HG03432 (cell line): ENCODE data around the gene MLKL.

Experiments used
- ATAC-seq: cut with Tn5 transposase; IDR thresholded peaks from one replicate; pipeline ENCODE4 v1.9.1; 2021; ENCODE audit warnings: mild to moderate bottlenecking, moderate library complexity; ENCODE audit not compliant: unreplicated experiment

Gene MLKL

GRCh38 chr16:74652249-74652648, 48.4 kb downstream of the MLKL start:
- no peak for ATAC-seq

DNA sequence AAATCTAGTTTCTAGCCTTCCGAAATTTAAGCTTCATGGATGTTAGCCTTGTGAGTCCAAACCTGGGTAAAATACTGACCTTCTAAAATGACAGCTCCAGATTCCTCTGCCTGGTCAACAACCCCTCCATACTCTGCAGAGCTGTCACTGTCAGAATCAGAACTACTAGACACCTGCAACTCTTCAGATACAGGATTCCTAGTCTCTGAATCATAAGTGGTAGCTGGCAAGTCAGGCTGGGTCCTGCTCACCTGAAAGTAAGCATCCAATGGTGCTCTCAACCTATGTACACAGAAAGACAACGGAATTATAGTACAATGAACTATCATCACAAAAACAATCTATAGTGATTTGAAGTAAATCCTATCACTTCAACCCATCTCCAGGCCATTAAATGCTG, 48.8 kb downstream of the MLKL start:
- no peak for ATAC-seq

- no peak for ATAC-seq
These were observed 49.6 kb downstream of the MLKL start for GRCh38 chr16:74650966-74651567.

DNA sequence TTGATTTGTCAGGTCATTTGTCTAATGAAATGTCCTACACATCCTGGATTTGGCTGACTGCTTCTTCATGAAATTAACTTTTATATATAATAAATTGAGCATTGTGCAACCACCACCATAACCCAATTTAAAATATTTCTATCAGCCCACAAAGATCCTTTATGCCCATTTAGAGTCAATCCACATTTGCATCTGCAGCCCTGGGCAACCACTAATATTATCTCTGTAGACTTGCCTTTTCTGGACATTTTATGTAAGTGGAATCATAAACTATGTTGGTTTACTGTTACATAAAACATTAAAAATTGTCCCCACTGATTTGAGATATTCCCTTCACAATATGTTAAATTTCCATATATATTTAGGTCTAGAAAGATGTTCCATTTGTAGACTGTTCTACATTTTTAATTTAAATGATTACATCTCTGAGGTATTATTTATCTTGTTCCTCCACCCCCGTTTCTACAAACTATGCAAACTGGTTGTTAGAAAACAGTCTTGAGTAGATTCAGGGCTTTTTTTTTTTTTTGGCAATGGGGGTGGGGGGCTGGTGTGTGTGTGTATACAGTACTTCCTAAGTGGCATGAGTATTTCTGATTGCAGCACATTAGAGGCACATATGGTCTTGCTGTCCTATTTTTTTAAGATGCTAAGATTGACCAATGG, 50.7 kb downstream of the MLKL start:
- ATAC-seq = no peak

DNA sequence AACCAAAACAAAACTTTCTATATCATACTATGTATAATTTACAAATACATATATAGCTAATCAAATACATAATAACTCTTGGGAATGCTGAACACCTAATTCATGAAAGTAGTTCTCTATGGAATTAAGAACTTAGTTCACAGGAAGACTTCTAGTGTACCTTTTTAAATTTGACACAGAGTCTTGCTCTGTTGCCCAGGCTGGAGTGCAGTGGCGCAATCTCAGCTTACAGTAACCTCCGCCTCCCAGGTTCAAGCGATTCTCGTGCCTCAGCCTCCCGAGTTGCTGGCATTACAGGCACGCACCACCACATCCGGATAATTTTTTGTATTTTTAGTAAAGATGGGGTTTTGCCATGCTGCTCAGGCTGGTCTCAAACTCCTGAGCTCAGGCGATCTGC, 58.7 kb downstream of the MLKL start:
- ATAC-seq = no peak

GRCh38 chr16:74637742-74638453, 62.8 kb downstream of the MLKL start:
- no peak for ATAC-seq

- ATAC-seq = no peak
These were observed 65.4 kb downstream of the MLKL start for GRCh38 chr16:74635303-74635702.

DNA sequence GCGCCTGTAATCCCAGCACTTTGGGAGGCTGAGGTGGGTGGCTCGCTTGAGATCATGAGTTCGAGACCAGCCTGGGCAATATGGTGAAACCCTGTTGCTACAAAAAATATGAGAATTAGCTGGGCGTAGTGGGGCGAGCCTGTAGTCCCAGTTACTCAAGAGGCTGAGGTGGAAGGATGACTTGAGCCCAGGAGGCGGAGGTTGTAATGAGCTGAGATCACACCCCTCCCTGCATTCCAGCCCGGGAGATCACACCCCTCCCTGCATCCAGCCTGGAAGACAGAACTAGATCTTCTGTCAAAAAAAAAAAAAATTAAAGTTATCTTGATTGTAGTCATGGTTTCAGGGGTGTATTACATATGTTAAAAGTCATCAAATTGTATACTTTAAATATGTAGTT, 67.0 kb downstream of the MLKL start:
- ATAC-seq = no peak

DNA sequence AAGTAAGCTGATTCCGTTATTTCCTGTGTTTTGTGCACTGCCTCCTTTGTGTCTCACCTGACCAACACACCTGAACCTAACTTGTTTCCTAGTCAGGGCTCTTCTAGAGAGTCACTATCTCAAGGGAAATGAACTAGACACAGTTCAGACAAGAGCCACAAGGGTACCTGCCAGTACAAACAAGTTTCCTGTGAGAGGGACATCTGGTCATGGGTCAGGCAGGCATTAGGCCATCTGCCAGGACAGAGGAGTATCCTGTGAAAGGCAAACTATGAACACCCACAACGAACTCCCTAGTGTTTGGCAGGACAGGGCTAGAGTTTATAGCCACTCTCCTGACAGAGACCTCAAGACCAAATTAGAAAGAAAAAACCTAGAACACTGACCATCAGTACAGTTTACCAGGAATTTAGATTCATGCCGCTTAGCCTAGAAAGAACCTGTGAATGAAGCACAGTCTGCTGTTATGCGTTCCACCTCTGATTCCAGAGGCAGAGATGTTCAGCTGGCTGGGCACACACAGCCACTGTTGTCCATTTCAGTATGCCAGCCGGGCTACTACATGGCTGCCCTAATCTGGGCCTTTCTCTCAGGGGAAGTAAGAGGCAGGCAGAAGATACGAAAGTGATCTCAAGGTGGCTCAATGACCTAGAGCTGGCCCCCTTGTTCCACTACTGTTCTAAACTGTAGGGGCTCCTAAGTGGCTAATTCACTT, 73.0 kb downstream of the MLKL start:
- ATAC-seq = peak; percentile 8

- peak; percentile 45 for ATAC-seq
These were observed 73.8 kb downstream of the MLKL start for GRCh38 chr16:74626741-74627416.

GRCh38 chr16:74625500-74626350, 74.9 kb downstream of the MLKL start:
- no peak for ATAC-seq

DNA sequence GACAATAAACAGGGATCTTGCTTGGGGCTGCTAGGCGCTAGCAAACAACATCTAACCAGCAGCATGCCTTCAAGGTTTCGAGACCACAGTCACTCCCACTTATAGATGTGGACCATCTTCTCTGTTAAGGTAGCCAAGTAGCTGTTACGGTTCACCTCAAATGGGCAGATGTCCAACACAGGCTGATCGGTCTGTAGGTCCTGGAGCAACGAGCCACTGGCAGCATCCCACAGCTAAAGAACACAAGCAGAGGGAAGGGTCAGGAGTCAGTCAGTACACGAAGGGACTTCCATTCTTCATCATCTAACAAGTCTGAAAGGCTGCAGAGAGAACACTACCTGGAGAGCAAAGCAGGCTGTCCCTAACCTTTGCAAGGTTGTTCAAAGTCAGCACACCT, 76.8 kb downstream of the MLKL start:
- ATAC-seq = no peak

DNA sequence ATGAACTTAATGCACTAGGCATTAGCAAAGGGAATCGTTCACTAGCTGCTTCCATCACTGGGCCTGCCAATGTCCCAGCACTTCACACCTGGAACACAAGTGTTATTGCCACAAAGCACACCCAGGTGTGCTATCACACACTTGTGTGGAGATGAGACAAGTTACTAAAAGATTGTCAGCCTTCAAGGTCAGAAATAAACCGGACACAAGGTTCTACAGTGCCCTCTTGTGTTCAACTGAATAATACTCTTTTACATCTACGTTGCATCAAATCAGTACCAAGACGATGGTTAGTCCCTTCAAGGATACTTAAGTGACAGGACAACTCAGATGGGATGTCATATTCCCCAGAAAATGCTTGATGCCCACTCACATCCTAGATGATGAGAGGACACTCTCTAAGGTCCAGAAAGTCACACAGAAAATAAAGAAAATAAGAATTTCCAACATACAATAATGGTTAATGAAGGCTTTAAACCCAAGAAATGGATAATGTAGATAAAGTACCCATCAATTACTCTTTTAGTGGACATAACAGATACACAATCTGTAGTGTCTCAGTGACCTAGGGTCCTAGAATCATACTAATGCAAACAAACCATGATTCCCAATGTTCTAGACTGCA, 77.3 kb downstream of the MLKL start:
- no peak for ATAC-seq

DNA sequence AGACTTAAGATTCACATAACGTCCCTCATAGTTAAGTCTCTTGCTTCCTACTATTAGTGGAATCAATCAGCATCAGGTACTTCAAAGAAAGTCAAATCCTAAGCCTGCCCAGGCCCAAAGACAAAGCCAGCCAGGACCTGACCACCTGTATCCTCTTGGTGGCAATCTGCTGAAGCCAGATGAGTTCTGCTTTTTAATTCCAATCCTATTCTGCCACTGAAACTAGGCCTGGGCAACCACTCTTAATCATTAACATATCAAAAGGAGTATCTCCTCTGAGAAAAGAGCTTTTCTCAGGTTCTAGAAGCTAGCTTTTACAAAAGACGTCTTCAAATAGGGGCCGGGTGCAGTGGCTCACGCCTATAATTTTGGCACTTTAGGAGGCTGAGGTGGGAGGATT, 78.7 kb downstream of the MLKL start:
- ATAC-seq = no peak
